ENCODE results near the gene ANKRD53. TPM values are rescaled to one million over a fixed set of nuclear protein-coding genes. Genes with fewer than 3 reads are reported as not detected.
A peak's percentile ranks its signal among the peaks of the same experiment; 100 is the strongest.

The ANKRD53 gene
- total and polyA plus RNA-seq, 8 donors = 0.52 to 4.7 (median 3.0) TPM

GRCh38 chr2:70962211-70962884 lies 16.1 kb upstream of the ANKRD53 start:
- no peak overlapping the region for H3K4me3 ChIP-seq
- intact Hi-C loops (cut with DNase I) = no loop called here
- ATAC-seq (no peak), DNase-seq (peak in 1 of 4 donors; percentile 52)
- H3K9me3 ChIP-seq = no peaks in the 10 kb centered on the region
- H3K27me3 ChIP-seq = peaks cover 4 to 65% of the 10 kb centered on the region in 2 donors
- H3K27ac ChIP-seq = no peak overlapping the region
- no peak for TF ChIP-seq CTCF (IDR thresholded peaks at IDR 0.05)
- H3K36me3 ChIP-seq = no peaks in the 10 kb centered on the region
- peaks cover 0 to 9% of the 10 kb centered on the region in 2 donors for H3K4me1 ChIP-seq

GRCh38 chr2:70962885-70963878 lies 15.2 kb upstream of the ANKRD53 start:
- intact Hi-C loops (cut with DNase I) = no loop called here
- no peaks in the 10 kb centered on the region for H3K36me3 ChIP-seq
- ATAC-seq = no peak
- DNase-seq = peak in 1 of 4 donors; percentile 67
- H3K27ac ChIP-seq = no peak overlapping the region
- H3K9me3 ChIP-seq = no peaks in the 10 kb centered on the region
- H3K4me3 ChIP-seq = no peak overlapping the region
- H3K4me1 ChIP-seq = peaks cover 0 to 9% of the 10 kb centered on the region in 2 donors
- TF ChIP-seq CTCF (IDR thresholded peaks at IDR 0.05) = no peak
- H3K27me3 ChIP-seq = peaks cover 4 to 58% of the 10 kb centered on the region in 2 donors

- Histone ChIP-seq H3K4me1 (peaks cover 0 to 9% of the 10 kb centered on the region in 2 donors), H3K27ac (no peak overlapping the region), H3K9me3 (no peaks in the 10 kb centered on the region), H3K27me3 (peaks cover 4 to 63% of the 10 kb centered on the region in 2 donors), H3K4me3 (no peak overlapping the region), H3K36me3 (no peaks in the 10 kb centered on the region)
- intact Hi-C loops (cut with DNase I) = no loop called here
- TF ChIP-seq CTCF (IDR thresholded peaks at IDR 0.05) = no peak
- DNase-seq (no peak), ATAC-seq (no peak)
Observed at GRCh38 chr2:70964133-70964532, 14.3 kb upstream of the ANKRD53 start.

GRCh38 chr2:70964596-70965386 lies 13.6 kb upstream of the ANKRD53 start:
- Histone ChIP-seq H3K4me1 (peaks cover 0 to 9% of the 10 kb centered on the region in 2 donors), H3K27ac (no peak overlapping the region), H3K4me3 (peak overlapping the region; percentile 35 to 38), H3K27me3 (peaks cover 4 to 63% of the 10 kb centered on the region in 2 donors), H3K36me3 (no peaks in the 10 kb centered on the region), H3K9me3 (no peaks in the 10 kb centered on the region)
- peak; percentile 90 for ATAC-seq
- peak; percentile 49 to 90 (median 62) for DNase-seq
- intact Hi-C loops (cut with DNase I) = no loop called here
- TF ChIP-seq CTCF (IDR thresholded peaks at IDR 0.05) = peak; percentile 64 to 78

All from left lung (tissue), 10 donors.